Suppressor macrophage treated with lipopolysaccharide for 4 hours (primary cell): ENCODE measurements around the gene ZNF710.
A peak's percentile ranks its signal among the peaks of the same experiment; 100 is the strongest.
"Not testable (repeated sequence)": the region's sequence is repeated elsewhere in the genome, so short reads cannot be mapped to it uniquely, and the experiment has no call there.

ENCODE experiments used
- DNase-seq: peaks from one replicate; pipeline ENCODE4 v3.0.0-alpha.2; 2020

The ZNF710 gene, protein sequence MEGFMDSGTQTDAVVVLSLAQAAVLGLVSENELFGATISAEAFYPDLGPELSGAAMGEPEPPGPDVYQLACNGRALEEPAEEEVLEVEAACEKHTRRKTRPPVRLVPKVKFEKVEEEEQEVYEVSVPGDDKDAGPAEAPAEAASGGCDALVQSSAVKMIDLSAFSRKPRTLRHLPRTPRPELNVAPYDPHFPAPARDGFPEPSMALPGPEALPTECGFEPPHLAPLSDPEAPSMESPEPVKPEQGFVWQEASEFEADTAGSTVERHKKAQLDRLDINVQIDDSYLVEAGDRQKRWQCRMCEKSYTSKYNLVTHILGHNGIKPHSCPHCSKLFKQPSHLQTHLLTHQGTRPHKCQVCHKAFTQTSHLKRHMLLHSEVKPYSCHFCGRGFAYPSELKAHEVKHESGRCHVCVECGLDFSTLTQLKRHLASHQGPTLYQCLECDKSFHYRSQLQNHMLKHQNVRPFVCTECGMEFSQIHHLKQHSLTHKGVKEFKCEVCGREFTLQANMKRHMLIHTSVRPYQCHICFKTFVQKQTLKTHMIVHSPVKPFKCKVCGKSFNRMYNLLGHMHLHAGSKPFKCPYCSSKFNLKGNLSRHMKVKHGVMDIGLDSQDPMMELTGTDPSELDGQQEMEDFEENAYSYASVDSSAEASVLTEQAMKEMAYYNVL

DNA sequence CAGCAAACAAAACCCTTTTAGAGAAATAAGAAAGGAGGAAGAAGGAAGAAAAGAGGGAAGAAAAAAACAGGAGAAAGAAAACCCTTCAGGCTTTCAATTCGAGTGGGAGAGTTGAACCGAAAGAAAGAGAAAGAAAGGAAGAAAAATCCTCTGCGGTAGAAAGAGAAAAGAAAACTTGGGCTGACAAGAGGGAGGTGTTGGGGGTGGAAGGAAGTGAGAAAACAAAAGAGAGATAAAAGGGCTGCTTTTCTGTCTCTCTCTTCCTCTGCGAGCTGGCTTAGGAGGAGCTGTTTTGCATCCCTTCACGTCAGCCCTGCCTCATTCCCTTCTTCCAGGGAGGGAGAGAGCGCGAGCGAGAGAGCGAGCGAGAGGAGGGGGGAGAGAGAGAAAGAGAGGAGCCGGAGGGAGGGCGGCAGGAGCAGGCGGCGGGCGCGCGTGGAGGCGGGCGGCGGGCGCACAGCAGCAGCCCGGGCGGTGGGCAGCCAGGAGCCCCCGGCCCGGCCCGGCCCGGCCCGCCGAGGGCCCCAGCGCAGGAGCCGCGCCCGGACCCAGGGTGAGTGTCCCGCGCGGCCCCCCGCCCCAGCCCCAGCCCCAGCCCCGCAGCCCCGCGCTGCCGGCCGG, at the start of gene ZNF710:
Gene ZNF710 (plus strand): TSS at position 263 of the 621 bp plus-strand sequence. CDS start 65,814 bp downstream, outside the sequence.
- DNase-seq: peak; percentile 49

DNA sequence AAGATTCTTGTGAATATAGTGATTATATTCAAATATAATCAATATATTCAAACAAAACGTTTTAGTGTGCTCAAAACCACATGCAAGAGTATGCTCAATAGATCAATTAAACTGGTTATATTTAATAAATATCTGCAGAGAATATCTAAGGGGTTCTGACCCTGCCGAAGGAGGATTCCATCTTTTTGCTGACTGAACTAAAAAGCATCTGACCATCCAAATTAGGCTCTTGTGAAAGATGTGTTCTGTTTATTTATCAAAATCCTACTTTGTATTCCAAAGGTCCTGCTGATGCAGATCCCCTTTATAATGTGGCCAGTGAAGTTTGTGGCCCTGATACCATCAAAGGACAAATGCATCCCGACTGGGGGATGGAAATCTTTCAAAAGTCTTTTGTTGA, 46.6 kb upstream of the ZNF710 start:
- no peak for DNase-seq

DNA sequence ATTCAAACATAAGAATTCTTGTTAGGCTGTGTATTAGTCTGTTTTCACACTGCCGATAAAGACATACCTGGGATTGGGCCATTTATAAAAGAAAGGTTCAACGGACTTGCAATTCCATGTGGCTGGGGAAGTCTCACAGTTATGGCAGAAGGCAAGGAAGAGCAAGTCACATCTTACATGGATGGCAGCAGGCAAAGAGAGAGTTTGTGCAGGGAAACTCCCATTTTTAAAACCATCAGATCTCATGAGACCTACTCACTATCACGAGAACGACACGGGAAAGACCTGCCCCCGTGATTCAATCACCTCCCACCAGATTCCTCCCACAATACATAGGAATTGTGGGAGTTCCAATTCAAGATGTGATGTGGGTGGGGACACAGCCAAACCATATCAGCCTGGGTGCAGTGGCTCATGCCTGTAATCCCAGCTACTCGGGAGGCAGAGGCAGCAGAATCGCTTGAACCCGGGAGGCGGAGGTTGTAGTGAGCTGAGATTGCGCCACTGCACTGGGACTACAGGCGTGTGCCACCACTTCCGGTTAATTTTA, 45.6 kb upstream of the ZNF710 start:
- not testable (repeated sequence) for DNase-seq

DNA sequence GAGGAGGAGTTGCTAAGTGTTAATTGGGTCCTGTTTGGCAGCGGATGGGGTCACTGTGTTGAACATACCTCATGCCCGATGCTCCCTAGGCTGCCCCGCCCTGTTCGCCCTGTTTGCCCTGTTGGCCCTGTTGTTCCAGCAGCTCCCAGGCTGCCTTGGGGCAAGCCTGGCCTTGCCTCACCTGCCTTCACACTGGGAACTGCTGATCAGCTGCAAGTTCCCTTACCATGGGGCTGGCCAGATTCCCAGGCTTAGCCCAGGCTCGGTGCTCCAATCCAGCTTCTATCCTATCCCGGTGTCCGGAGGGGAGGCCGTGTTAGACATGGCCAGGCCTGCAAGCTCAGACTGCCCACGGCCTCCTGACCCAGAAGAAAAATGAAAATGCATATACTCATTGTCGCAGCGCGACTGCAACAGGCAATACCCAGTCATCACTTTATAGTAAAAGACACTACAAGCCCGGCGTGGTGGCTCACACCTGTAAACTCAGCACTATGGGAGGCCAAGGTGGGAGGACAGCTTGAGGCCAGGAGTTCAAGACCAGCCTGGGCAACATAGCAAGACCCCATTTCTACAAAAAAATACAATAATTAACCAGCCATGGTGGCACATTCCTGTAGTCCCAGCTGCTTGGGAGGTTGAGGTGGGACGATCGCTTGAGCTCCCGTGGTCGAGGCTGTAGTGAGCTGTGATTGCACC, 42.9 kb upstream of the ZNF710 start:
- no peak for DNase-seq

DNA sequence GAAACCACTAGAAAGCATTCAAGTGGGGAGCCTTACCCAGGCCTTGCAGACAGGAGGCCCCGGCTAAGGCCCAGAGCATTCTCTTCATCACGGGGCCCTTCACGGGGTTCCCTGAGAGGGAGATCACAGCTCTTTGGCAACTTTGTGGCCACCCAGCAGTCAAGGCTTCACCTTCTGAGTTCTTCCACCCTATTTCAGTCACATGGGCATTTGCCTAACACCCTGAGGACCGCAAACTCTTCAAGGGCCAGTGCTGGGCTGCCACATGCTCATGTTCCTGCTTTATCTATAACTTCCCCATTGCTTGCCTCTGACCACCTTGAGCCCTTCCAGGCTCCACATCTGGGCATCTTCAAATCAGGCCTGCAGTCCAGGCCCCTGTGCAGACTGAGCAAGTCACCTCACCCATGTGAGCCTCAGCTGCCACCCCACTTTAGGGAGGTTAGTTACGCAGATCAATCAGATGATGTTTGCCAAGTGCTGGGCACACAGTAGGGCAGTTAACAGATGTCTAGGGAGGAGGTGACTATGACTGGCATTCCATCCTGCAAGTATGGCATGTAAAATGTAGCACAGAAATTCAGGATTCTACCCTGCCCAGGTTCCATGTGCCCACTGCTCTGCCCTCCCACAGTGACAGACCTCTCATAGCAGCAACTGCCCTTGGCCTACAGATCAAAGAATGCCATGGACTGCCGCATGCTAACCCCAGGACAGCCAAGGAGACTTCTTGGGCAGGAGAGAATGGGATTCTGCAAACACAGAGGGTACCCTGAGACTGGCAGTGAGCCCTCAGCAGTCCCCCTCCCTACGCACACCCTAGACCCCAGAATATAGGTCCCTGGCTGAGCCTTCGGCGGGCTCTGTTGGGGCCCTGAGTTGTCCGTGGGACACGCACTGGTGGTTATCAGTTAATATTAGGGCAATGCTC, 37.6 kb upstream of the ZNF710 start:
- DNase-seq: peak; percentile 56

DNA sequence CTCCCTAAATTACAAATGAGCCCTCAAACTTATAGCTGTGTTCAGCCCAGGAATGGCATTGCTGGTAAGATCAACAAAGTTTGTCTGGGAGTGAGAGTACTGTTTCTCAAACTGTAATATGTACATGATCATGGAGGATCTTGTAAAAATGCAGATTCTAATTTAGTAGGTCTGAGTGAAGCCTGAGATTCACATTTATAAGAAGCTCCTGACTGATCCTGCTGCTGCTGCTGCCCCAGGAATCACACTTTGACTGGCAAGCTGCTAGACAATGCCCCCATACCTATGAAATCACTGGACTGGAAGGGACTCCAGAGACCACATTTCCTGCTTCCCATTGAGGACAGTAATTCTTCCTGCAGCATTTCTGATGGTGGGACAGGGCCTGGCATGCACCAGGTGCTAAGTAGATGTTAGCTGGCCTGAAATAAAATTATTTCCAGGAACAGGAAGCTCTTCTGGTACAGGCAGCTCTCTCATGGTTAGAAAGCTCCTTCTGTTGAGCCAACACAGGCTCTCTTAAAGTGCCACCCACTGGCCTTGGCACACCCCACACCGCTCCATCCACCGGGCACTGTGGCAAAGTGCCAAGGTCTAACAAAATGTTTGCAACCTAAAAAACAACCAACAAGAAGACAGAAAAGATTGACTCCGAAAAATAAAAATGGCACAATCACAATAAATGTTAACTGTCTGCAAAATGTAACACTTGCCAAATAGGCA, 36.7 kb upstream of the ZNF710 start:
- no peak for DNase-seq

DNA sequence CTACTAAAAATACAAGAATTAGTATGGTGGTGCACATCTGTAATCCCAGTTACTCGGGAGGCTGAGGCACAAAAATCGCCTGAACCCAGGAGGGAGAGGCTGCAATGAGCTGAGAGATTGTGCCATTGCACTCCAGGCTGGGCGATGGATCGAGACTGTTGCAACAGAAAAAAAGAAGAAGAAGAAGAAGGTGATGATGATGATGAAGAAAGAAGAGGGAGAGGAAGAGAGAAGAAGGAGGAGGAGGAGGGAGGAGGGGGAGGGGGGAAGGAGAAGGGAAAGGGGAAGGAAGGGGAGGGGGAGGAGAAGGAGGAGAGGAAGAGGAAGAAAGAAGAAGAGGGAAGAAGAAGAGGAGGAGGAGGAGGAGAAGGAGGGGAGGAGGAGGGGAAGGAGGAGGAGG, 33.2 kb upstream of the ZNF710 start:
- DNase-seq: no peak

DNA sequence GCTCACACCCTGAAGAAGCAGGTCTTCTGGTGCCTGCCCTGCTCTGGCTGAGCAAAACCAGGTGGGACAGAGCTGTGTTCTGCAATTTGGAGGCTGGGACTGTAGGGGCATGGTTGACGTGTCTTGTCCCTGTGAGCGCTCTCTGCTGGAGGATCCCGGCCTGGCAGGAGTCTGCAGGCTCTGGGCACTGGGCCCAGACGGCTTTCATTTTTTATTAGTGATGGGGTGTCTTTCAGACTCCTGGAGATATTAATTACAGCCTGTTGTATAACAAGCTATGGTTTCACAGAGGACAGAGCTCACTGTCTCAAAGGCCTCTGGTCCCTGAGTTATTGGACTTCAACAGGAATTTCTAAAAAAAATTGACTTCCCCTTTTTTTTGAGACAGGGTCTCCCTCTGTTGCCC, 29.5 kb upstream of the ZNF710 start:
- DNase-seq: no peak

DNA sequence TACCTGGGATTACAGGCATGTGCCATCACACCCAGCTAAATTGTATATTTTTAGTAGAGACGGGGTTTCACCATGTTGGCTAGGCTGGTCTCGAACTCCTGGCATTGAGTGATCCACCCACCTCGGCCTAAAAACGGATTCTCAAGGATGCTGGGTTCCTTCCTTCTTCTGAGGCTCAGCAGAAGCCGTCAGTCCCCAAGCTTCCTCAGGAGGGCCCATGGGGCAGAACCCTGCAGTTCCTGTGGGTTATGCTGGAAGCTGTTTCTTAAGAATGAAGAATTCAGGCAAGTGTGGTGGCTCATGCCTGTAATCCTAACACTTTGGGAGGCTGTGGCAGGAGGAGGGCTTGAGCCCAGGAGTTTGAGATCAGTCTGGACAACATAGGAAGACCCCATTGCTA, 29.0 kb upstream of the ZNF710 start:
- DNase-seq: peak; percentile 23

DNA sequence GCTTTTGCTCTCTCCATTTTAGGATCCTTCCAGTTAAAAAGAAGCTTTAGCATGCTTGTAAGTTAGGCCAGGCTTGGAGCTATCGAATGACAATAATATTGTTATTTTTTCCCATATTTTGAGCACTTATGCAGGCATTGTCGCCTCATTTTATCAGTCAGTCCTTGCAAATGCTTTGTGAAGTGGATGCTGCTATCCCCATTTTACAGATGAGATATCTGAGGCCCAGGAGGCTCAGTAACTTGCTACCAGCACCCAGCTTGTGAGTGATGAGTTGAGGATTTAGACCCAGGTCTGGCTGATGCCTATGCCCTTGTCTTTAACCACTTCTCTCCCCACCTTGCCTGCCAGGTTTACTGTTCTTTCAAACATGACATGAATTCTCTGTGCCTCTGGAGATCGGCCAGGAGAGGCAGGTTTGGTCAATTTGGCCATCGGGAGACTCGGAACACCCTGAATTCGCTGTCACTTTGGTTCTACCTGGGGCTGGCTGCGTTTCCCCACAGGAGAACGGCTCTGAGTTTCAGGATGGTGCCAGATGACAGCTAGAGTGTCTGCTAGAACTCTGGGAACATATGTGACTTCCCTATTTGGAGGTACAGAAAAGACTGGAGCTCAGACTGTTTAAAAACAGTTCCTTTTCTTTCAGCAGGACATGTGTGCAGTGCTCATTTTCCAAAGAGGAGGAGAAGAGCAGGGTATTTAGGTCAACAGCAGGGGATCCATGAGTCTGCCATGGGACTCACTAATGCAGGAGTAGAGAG, 25.5 kb upstream of the ZNF710 start:
- peak; percentile 45 for DNase-seq

DNA sequence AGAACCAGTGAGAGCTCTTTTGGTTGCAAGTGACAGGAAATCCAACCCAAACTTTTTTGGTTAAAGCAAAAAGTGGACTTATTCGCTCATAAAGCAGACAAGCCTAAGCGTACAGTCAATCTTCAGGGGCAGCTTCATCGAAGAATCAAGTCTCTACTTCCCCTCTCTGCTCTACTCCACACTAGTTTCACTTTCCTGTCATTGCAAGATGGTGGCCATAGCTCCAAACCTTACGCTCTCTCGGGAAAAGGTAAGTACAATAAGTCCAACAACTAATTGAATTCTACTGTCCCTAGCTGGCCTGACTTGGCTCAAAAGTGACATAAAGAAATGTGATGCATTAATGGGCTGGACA, 24.9 kb upstream of the ZNF710 start:
- peak; percentile 62 for DNase-seq

DNA sequence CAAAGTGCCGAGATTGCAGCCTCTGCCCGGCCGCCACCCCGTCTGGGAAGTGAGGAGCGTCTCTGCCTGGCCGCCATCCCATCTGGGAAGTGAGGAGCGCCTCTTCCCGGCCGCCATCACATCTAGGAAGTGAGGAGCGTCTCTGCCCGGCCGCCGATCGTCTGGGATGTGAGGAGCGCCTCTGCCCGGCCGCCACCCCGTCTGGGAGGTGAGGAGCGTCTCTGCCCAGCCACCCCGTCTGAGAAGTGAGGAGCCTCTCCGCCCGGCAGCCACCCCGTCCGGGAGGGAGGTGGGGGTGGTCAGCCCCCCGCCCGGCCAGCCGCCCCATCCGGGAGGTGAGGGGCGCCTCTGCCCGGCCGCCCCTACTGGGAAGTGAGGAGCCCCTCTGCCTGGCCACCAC, 23.3 kb upstream of the ZNF710 start:
- DNase-seq: not testable (repeated sequence)

DNA sequence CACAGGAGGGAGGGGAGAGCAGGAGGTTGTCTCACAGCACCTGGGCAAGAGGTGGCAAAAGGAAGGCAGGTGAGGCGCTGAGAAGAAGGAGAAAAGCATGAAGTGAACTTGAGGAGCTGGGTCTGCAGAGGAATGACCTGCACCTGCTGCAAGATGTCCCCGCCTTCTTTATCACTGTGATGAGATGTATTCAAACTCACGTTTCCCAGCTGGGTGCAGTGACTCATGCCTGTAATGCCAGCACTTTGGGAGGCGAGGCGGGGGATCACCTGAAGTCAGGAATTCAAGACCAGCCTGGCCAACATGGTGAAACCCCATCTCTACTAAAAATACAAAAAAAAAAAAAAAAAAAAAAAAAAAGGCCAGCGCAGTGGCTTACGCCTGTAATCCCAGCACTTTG, 22.2 kb upstream of the ZNF710 start:
- no peak for DNase-seq

DNA sequence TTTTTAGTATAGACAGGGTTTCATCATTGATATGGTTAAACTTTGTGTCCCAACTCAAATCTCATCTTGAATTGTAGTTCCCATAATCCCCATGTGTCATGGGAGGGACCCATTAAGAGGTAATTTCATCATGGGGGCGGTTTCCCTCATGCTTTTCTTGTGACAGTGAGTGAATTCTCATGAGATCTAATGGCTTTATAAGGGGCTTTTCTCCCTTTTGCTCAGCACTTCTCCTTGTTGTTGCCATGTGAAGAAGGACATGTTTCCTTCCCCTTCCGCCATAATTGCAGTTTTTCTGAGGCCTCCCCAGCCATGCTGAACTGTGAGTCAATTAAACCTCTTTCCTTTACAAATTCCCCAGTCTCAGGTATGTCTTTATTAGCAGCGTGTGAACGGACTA, 20.2 kb upstream of the ZNF710 start:
- no peak for DNase-seq

DNA sequence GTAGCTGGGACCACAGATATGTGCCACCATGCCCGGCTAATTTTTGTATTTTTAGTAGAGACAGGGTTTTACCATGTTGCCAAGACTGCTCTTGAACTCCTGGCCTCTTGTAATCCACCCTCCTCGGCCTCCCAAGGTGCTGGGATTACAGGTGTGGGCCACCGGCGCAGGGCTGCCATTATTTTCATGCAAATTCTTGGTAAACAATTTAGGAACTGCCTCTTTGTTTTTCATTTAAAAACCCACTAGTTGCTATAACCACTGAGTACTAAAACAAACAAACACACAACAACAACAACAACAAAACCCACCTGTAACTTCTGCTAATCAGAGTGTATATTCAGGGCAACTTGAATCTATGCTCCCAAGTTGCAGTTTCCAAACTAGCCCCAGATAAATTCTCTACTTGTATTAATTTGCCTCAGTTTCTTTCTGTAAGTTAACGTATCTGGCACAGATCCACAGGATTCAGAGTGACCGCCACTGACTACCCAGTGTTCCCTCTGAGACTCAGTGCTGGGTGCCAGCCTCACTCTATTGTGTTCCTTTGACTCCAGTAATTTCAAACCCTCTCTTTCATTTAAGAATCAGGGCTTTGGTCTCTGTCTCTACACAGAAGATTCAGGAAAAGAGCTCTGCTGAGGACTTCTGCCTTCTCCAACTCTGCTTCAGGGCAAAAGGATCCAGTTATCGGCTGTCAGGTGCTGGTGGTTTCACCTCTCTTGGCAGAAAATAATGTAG, 18.6 kb upstream of the ZNF710 start:
- DNase-seq: no peak

DNA sequence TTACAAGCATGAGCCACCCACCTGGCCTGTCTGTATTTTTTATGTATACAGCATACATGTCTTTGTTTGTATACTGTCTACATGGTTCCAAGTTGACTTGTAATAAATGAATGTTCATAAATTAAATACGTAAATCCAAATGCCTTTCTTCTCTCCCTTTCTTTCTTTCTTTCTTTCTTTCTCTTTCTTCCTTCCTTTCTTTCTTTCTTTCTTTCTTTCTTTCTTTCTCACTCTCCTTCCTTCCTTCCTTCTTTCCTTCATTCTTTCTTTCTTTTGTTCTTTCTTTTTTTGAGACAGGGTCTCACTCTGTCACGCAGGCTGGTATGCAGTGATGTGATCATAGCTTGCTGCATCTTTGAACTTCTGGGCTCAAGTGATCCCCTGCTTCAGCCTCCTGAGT, 17.1 kb upstream of the ZNF710 start:
- no peak for DNase-seq

DNA sequence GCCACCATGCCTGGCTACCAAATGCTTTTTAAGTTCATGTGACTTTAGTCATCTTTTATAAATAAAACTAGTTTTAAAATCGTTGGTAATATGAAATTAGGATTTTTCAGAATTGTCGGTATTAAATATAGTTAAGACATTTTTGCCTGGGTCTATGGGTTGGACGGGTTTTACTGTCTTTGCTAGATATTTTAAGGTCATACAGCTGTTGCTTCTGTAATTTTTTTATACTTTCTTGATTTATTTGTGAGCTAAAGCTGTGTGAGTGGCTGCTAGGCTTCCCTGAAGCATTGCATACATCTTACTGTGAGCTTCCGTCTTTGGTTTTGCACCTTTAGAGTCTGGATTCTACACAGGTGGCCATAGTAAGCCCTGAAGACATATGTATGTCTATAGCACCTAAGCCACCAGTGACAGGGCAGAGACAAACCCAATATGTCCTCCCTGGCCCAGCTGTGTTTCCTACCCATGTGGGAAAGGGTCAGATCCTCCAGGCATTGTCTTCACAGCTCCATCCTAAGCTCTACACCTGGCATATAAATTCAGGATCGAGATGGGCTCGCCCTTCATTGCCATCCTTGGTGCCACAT, 16.6 kb upstream of the ZNF710 start:
- no peak for DNase-seq

DNA sequence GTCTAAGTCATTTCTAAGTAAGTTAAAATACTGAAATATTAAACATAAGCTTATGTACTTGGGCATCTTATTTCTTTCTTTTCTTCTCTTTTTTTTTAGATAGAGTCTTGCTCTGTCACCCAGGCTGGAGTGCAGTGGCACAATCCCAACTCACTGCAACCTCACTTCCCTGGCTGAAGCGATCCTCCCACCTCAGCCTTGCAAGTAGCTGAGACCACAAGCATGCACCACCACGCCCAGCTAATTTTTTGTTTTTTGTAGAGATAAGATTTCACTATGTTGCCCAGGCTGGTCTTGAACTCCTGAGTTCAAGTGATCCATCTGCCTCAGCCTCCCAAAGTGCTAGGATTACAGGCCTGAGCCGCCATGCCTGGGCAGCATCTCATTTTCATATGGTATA, 16.0 kb upstream of the ZNF710 start:
- DNase-seq: no peak

DNA sequence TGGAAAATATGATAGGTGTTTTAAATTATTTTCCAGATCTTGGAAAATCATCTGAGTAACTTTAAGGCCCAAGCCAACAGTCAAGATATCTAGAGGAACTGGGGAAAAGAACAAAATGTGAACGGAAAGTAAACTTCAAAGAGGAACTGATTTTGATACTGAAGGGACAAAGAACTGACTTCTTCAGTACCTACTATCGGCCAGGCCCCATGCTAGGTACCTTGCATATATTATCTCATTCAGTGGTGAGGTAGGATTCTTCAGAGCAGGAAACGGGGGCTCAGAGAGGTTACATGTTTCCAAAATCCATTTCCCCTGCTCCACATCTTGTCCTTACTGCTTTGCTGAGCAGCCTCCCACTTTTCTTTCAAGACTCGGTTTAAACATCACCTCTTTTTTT, 9.8 kb upstream of the ZNF710 start:
- DNase-seq: no peak
